Tibial nerve (tissue), 4 donors: ENCODE measurements around the gene PRICKLE2.

ENCODE experiments used
- EP300 ChIP-seq, 2 donors: sonication (generic); formaldehyde crosslinking; IDR thresholded peaks; one replicate each; pipeline ENCODE4 v1.6.1; 2017; ENCODE audit warnings: antibody characterized with exemption in 2 of 2, mild to moderate bottlenecking in 1 of 2
- POLR2A ChIP-seq, 2 donors: fragments of 450-650 bp; IDR thresholded peaks; one replicate each; pipeline ENCODE4 v1.6.1; 2017; ENCODE audit warnings: antibody characterized with exemption in 2 of 2, mild to moderate bottlenecking in 2 of 2, moderate library complexity in 2 of 2
- TF ChIP-seq, protein P1 (sequence below), 5 experiments: fragments of 200-600 bp in 3 of 5; fragments of 450-650 bp in 2 of 5; sonication (generic) in 3 of 5; IDR thresholded peaks; one replicate each; pipeline ENCODE4 v1.5.1; 2016 to 2019; ENCODE audit warnings: antibody characterized with exemption in 5 of 5, mild to moderate bottlenecking in 3 of 5, moderate library complexity in 2 of 5

DNA sequence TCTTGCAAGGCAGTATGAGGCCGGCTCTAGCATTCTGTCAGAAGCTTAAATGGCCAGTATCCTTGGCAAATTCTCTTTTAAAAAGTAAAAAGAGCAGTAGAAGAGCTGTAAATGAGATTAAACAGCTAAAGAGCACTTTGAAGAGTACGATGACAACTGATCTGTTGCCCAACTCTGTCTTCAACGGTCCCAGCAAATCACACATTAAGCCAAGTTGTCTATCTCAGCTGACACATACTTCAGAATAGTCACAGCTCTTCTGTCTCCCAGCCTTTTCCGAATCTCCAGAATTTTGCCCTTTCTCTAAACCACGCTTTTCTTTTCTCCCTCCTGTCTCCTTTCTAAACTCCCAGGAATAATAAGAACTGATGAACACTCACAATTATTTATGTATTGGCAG lies 51.7 kb downstream of the PRICKLE2 start:
- TF ChIP-seq, protein P1, sequence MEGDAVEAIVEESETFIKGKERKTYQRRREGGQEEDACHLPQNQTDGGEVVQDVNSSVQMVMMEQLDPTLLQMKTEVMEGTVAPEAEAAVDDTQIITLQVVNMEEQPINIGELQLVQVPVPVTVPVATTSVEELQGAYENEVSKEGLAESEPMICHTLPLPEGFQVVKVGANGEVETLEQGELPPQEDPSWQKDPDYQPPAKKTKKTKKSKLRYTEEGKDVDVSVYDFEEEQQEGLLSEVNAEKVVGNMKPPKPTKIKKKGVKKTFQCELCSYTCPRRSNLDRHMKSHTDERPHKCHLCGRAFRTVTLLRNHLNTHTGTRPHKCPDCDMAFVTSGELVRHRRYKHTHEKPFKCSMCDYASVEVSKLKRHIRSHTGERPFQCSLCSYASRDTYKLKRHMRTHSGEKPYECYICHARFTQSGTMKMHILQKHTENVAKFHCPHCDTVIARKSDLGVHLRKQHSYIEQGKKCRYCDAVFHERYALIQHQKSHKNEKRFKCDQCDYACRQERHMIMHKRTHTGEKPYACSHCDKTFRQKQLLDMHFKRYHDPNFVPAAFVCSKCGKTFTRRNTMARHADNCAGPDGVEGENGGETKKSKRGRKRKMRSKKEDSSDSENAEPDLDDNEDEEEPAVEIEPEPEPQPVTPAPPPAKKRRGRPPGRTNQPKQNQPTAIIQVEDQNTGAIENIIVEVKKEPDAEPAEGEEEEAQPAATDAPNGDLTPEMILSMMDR (IDR thresholded peaks at IDR 0.05) = no peak
- no peak for TF ChIP-seq EP300 (IDR thresholded peaks at IDR 0.05)
- TF ChIP-seq POLR2A (IDR thresholded peaks at IDR 0.05) = no peak
